Neural progenitor cell (in vitro differentiated cells): Measurements from ENCODE around the gene DIS3L2.

Source experiments
- CTCF ChIP-seq: fragments of 200-600 bp; sonication (generic); IDR thresholded peaks from 2 replicates; pipeline ENCODE4 v1.5.1; 2017; ENCODE audit warnings: antibody characterized with exemption, mild to moderate bottlenecking
- EZH2 ChIP-seq: fragments of 200-600 bp; sonication (generic); IDR thresholded peaks from 2 replicates; pipeline ENCODE4 v1.6.1; 2017; ENCODE audit warnings: antibody characterized with exemption, mild to moderate bottlenecking, moderate library complexity
- EZH2phosphoT487 ChIP-seq: fragments of 200-600 bp; sonication (generic); IDR thresholded peaks from 2 replicates; pipeline ENCODE4 v1.6.1; 2017; ENCODE audit warnings: antibody characterized with exemption

GRCh38 chr2:232367591-232368233 is 406.2 kb downstream of the DIS3L2 start:
- TF ChIP-seq CTCF (peak; percentile 47), EZH2 (no peak), EZH2phosphoT487 (no peak)
